Cortex of kidney (tissue), 1 donor: ENCODE measurements around the gene ABCA9.
"Not testable (repeated sequence)": the region's sequence is repeated elsewhere in the genome, so short reads cannot be mapped to it uniquely, and the experiment has no call there.

ENCODE experiments used
- DNase-seq: peaks from one replicate; lab custom pipeline; 2025; lab: John Stamatoyannopoulos, UW

Gene ABCA9, protein sequence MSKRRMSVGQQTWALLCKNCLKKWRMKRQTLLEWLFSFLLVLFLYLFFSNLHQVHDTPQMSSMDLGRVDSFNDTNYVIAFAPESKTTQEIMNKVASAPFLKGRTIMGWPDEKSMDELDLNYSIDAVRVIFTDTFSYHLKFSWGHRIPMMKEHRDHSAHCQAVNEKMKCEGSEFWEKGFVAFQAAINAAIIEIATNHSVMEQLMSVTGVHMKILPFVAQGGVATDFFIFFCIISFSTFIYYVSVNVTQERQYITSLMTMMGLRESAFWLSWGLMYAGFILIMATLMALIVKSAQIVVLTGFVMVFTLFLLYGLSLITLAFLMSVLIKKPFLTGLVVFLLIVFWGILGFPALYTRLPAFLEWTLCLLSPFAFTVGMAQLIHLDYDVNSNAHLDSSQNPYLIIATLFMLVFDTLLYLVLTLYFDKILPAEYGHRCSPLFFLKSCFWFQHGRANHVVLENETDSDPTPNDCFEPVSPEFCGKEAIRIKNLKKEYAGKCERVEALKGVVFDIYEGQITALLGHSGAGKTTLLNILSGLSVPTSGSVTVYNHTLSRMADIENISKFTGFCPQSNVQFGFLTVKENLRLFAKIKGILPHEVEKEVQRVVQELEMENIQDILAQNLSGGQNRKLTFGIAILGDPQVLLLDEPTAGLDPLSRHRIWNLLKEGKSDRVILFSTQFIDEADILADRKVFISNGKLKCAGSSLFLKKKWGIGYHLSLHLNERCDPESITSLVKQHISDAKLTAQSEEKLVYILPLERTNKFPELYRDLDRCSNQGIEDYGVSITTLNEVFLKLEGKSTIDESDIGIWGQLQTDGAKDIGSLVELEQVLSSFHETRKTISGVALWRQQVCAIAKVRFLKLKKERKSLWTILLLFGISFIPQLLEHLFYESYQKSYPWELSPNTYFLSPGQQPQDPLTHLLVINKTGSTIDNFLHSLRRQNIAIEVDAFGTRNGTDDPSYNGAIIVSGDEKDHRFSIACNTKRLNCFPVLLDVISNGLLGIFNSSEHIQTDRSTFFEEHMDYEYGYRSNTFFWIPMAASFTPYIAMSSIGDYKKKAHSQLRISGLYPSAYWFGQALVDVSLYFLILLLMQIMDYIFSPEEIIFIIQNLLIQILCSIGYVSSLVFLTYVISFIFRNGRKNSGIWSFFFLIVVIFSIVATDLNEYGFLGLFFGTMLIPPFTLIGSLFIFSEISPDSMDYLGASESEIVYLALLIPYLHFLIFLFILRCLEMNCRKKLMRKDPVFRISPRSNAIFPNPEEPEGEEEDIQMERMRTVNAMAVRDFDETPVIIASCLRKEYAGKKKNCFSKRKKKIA (N-terminal part only)

GRCh38 chr17:69060822-69061221 lies at the start of gene ABCA9:
Gene ABCA9, minus strand, starts transcription at chr17:69060927. Its CDS starts 9,801 bp downstream, at chr17:69051126.
- no peak for DNase-seq

DNA sequence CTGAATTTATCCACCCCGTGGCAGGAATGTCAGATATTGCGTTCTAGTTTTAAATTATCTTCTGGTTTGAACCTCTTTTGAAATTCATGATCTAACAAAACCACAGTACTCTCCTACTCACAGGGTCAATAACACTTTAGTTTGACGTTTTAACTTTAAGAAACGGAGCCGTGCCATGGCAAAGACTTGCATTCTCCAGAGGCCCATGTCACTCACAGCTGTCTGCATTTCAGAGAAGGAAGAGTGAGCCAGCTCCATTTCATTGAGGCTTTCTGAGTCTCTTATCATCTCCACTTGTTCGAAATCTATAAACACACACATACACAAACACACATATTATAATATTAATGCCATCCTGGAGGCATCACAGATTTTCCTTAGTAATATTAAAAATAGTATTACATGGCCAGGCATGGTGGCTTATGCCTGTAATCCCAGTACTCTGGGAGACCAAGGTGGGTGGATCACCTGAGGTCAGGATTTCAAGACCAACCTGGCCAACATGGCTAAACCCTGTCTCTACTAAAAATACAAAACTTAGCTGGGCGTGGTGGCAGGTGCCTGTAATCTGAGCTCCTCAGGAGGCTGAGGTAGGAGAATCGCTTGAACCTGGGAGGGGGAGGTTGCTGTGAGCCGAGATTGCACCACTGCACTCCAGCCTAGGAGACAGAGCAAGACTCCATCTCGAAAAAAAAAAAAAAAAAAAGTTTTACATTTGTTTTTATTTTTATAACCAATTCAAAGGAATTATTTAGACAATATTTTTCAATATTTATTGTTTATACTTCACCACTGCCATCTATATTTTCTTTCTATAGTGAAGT lies 45.4 kb upstream of the ABCA9 start:
- DNase-seq = no peak

DNA sequence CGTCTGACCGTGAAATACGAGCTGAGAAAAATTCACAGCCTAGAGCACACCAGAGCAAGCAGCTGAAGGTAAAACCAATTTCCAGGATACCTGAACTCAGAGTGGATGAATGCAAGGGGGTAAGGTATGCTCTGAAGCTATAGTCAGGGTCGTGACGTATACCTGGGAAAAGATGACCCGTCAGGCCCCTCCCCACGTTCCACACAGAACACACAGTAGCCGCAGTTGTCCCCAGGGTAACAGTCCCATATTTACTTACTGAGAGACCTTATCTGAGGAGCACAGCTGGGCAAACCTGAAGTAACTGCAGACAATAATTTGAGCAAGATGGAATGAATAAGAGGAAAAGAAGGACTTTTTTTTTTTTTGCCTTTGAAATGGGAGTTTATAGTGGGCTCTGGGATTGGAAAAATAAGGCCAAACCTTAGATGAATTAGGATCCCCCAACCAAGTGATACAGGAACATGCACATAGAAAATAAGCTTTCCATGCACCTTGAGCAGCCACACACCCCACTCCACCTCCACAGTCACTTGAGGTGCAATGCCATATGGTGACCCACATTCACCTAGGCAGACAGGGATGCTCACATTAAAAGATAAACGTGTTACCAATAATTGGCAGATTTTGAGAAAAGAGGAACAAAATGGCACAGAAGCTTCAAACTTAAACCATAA lies 43.0 kb upstream of the ABCA9 start:
- no peak for DNase-seq

- no peak for DNase-seq
Measured at GRCh38 chr17:69098625-69099024, 37.9 kb upstream of the ABCA9 start.

GRCh38 chr17:69096541-69096940 lies 35.8 kb upstream of the ABCA9 start:
- DNase-seq = no peak

GRCh38 chr17:69093995-69094394 lies 33.3 kb upstream of the ABCA9 start:
- no peak for DNase-seq

GRCh38 chr17:69093279-69093789 lies 32.6 kb upstream of the ABCA9 start:
- no peak for DNase-seq

- DNase-seq = no peak
Measured at GRCh38 chr17:69090365-69090764, 29.6 kb upstream of the ABCA9 start.

DNA sequence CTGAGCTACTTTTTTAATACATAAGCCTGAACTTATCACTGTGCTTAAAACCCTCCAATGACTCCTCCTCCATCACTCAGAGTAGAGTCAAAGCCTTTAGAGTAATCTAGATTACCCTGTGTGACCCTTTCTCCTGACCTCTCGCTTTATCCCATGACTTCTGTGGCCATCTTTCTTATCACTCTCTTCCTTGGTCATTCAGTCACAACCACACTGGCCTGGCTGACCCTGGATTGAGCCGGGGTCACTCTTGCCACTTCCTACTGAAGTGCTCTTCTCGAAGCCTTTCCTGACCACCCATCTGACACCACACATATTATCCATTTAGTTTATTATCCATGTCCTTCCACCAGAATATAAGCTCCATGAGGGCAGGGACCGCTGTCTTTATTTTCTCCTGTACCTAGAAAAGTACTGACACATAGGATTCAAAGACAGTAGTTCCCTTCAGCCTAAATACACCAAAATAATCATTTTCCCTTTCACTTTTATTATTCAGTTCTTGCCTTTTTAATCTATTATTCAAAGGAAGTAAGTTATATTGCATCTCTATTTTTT lies 28.0 kb upstream of the ABCA9 start:
- no peak for DNase-seq

DNA sequence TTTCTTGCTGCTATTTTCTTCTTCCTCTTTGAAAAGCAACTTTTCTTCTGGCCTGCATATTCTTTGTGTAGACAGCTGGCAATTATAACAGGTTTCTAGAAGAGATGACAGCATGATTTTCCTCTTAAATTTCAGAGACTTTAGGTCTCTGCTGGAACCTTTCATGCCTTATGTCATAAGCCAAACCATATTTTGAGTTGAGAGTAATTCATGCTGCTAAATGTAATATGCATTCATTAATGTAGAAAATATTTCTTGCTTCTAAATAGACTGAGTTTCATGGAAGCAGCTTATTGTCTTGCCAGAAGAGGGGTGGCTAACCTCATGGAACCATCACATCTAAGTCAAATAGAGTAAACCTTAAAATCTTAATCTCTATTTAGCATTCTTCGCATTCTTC lies 25.9 kb upstream of the ABCA9 start:
- DNase-seq = no peak

- DNase-seq = no peak
Measured at GRCh38 chr17:69084911-69085310, 24.2 kb upstream of the ABCA9 start.

DNA sequence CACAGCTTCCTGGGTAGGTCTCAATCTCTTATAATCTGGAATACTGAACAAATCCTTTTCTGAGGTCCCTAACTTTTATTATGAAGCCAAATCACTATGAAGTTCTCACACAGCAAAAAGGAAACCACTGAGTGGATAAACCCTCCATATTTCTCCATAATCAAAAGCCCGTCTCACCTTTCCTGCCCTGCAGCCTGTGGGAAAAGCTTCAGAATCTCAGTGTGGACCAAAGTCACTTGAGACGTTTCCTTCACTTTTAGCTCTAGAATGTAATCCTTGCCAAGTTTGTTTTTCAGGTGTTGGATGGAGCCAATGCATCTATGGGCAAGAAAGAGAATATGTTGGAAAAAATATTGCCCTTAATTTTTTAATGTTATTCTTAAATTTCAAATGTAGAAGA lies 22.0 kb upstream of the ABCA9 start:
- no peak for DNase-seq

- DNase-seq = no peak
Measured at GRCh38 chr17:69078864-69079263, 18.1 kb upstream of the ABCA9 start.

- no peak for DNase-seq
Measured at GRCh38 chr17:69075823-69076222, 15.1 kb upstream of the ABCA9 start.

GRCh38 chr17:69073392-69073791 lies 12.7 kb upstream of the ABCA9 start:
- not testable (repeated sequence) for DNase-seq

DNA sequence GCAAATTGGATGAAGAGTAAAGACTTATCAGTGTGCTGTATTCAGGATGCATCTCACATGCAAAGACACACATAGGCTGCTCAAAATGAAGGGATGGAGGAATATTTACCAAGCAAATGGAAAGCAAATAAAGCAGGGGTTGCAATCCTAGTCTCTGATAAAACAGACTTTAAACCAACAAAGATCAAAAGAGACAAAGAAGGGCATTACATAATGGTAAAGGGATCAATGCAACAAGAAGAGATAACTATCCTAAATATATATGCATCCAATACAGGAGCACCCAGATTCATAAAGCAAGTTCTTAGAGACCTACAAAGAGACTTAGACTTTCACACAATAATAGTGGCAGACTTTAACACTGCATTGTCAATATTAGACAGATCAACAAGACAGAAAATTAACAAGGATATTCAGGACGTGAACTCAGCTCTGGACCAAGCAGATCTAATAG lies 12.1 kb upstream of the ABCA9 start:
- DNase-seq = not testable (repeated sequence)

DNA sequence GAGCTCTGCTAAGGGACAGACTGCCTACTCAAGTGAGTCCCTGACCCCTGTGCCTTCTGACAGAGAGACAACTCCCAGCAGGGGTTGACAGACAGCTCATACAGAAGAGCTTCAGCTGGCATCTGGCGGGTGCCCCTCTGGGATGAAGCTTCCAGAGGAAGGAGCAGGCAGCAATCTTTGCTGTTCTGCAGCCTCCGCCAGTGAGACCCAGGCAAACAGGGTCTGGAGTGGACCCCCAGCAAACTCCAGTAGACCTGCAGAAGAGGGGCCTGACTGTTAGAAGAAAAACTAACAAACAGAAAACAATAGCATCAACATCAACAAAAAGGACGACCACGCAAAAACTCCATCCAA lies 10.5 kb upstream of the ABCA9 start:
- DNase-seq = not testable (repeated sequence)

GRCh38 chr17:69070378-69071232 lies 9.9 kb upstream of the ABCA9 start:
- DNase-seq = not testable (repeated sequence)

DNA sequence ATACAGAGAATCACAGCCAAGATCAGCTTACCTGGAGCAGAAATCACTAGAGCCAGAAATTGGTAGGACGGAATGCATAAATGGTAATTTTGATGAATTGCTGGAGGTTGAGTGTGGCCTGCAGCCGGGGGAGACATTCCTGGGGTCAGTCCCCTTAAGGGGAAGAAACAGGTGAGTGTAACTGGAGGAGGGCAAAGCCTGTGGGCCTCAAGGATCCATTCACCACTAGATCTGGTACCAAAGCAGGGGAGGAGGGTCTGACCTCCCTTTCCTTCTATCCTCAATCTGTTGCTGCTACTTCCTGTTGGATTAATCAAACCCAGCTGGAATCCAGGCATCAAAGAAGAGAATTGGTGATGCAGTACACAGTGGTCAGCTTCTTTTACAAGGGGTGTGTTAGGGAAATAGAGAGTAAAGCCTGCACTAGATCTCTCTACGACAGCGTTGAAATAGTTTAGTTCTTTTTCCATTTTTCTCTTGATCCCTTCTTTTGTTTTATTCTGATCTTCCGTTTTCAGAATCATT lies 8.6 kb upstream of the ABCA9 start:
- no peak for DNase-seq
